GM18951 (cell line): ENCODE measurements around the gene ARL4A.
"Not testable (repeated sequence)": the region's sequence is repeated elsewhere in the genome, so short reads cannot be mapped to it uniquely, and the experiment has no call there.

Experiments
- POLR2A ChIP-seq: IDR thresholded peaks from 4 replicates; pipeline ENCODE4 v1.6.1; 2011; ENCODE audit warnings: mild to moderate bottlenecking; ENCODE audit not compliant: insufficient read length, insufficient read depth; ENCODE audit errors: extremely low read depth
- in situ Hi-C: fragments of 300-500 bp; cut with MboI; formaldehyde crosslinking; loops from one replicate; pipeline ENCODE4 v1.12.0; 2022; ENCODE audit warnings: low sequenced_read_pairs, mixed read lengths, inconsistent platforms; ENCODE audit not compliant: unreplicated experiment

ARL4A gene

GRCh38 chr7:12684733-12685132, 2.7 kb upstream of the ARL4A start:
- in situ Hi-C loops = no loop called here
- no peak for TF ChIP-seq POLR2A

- TF ChIP-seq POLR2A = no peak
- in situ Hi-C loops = no loop called here
Observed at GRCh38 chr7:12685550-12685949, 1.9 kb upstream of the ARL4A start.

- in situ Hi-C loops = no loop called here
Observed at GRCh38 chr7:12686234-12686890, 1.1 kb upstream of the ARL4A start.

GRCh38 chr7:12687718-12688171, 312 bp downstream of the ARL4A start:
- in situ Hi-C loops = no loop called here
- no peak for TF ChIP-seq POLR2A

More at GRCh38 chr7:12686234-12686890, 1.1 kb upstream of the ARL4A start:
- TF ChIP-seq POLR2A = no peak

- in situ Hi-C loops = not testable (repeated sequence)
Observed at GRCh38 chr7:12688485-12689170, 1.2 kb downstream of the ARL4A start.

- TF ChIP-seq POLR2A = no peak
- in situ Hi-C loops = no loop called here
Observed at GRCh38 chr7:12689451-12689850, 2.0 kb downstream of the ARL4A start.

GRCh38 chr7:12690041-12690878, 2.8 kb downstream of the ARL4A start:
- no peak for TF ChIP-seq POLR2A
- in situ Hi-C loops = no loop called here

- in situ Hi-C loops = not testable (repeated sequence)
Observed at GRCh38 chr7:12691388-12691787, 4.0 kb downstream of the ARL4A start.

- no peak for TF ChIP-seq POLR2A
- in situ Hi-C loops = no loop called here
Observed at GRCh38 chr7:12692035-12692434, 4.6 kb downstream of the ARL4A start.

GRCh38 chr7:12692479-12693259, 5.2 kb downstream of the ARL4A start:
- in situ Hi-C loops = no loop called here
- TF ChIP-seq POLR2A = no peak

GRCh38 chr7:12694817-12695216, 7.4 kb downstream of the ARL4A start:
- TF ChIP-seq POLR2A = no peak
- in situ Hi-C loops = no loop called here

GRCh38 chr7:12695965-12696364, 8.5 kb downstream of the ARL4A start:
- in situ Hi-C loops = no loop called here
- no peak for TF ChIP-seq POLR2A

GRCh38 chr7:12699299-12699698, 11.9 kb downstream of the ARL4A start:
- in situ Hi-C loops = no loop called here
- no peak for TF ChIP-seq POLR2A

GRCh38 chr7:12701433-12701832, 14.0 kb downstream of the ARL4A start:
- in situ Hi-C loops = no loop called here
- TF ChIP-seq POLR2A = no peak
